ENCODE results near the gene SIRT1.
"Not testable (repeated sequence)": the region's sequence is repeated elsewhere in the genome, so short reads cannot be mapped to it uniquely, and the experiment has no call there.

Gene SIRT1

GRCh38 chr10:67935223-67935622 is 50.8 kb downstream of the SIRT1 start:
- DNase-seq (ENCODE audit: low read depth) = no peak
- no peak for TF ChIP-seq CTCF (IDR thresholded peaks at IDR 0.05; ENCODE audit: control insufficient read depth, insufficient read depth, low read depth, low read length, missing control alignments)

GRCh38 chr10:67936416-67936815 is 52.0 kb downstream of the SIRT1 start:
- no peak for DNase-seq (ENCODE audit: low read depth)
- no peak overlapping the region for H3K4me3 ChIP-seq (ENCODE audit: control insufficient read depth, low read depth, low read length)
- TF ChIP-seq CTCF (IDR thresholded peaks at IDR 0.05; ENCODE audit: control insufficient read depth, insufficient read depth, low read depth, low read length, missing control alignments) = no peak

More at GRCh38 chr10:67935223-67935622, 50.8 kb downstream of the SIRT1 start:
- no peak overlapping the region for H3K4me3 ChIP-seq (ENCODE audit: control insufficient read depth, low read depth, low read length)

- TF ChIP-seq CTCF (IDR thresholded peaks at IDR 0.05; ENCODE audit: control insufficient read depth, insufficient read depth, low read depth, low read length, missing control alignments) = no peak
- no peak overlapping the region for H3K4me3 ChIP-seq (ENCODE audit: control insufficient read depth, low read depth, low read length)
- DNase-seq (ENCODE audit: low read depth) = no peak
Measured at GRCh38 chr10:67943917-67944316, 59.5 kb downstream of the SIRT1 start.

GRCh38 chr10:67955614-67956013 is 71.2 kb downstream of the SIRT1 start:
- DNase-seq (ENCODE audit: low read depth) = no peak
- no peak overlapping the region for H3K4me3 ChIP-seq (ENCODE audit: control insufficient read depth, low read depth, low read length)
- TF ChIP-seq CTCF (IDR thresholded peaks at IDR 0.05; ENCODE audit: control insufficient read depth, insufficient read depth, low read depth, low read length, missing control alignments) = no peak

GRCh38 chr10:67959839-67960476 is 75.5 kb downstream of the SIRT1 start:
- no peak overlapping the region for H3K4me3 ChIP-seq (ENCODE audit: control insufficient read depth, low read depth, low read length)
- DNase-seq (ENCODE audit: low read depth) = no peak
- TF ChIP-seq CTCF (IDR thresholded peaks at IDR 0.05; ENCODE audit: control insufficient read depth, insufficient read depth, low read depth, low read length, missing control alignments) = no peak

- no peak for TF ChIP-seq CTCF (IDR thresholded peaks at IDR 0.05; ENCODE audit: control insufficient read depth, insufficient read depth, low read depth, low read length, missing control alignments)
- no peak for DNase-seq (ENCODE audit: low read depth)
- H3K4me3 ChIP-seq (ENCODE audit: control insufficient read depth, low read depth, low read length) = no peak overlapping the region
Measured at GRCh38 chr10:67965456-67965855, 81.0 kb downstream of the SIRT1 start.

GRCh38 chr10:67966035-67966434 is 81.6 kb downstream of the SIRT1 start:
- not testable (repeated sequence) for H3K4me3 ChIP-seq (ENCODE audit: control insufficient read depth, low read depth, low read length); DNase-seq (ENCODE audit: low read depth)
